ENCODE data around the gene RASGEF1C. TPM values are rescaled to one million over a fixed set of nuclear protein-coding genes. Genes with fewer than 3 reads are reported as not detected.
A peak's percentile ranks its signal among the peaks of the same experiment; 100 is the strongest.

The RASGEF1C gene
- total and polyA plus RNA-seq, 2 experiments from 2014 or later = 0.40 to 0.42 TPM

DNA sequence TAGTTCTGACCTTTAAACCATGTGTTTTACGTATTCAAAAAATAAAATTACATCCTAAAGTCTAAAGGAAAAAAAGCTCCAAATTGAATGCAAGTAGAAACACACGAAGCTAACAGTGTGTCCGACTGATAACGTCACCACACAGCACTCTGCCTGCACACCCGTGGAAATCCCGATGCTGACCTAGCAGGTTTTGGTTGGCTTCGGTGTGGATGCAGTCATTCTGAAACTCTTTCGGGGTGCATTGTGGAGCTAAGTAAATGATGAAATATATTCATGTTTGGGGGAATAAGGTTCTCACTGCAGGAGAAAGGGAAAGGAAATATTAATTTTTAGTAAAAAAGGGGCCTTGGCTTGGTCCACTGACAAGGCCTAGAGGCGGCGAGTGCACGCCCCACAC is 2.0 kb downstream of the RASGEF1C start:
- Histone ChIP-seq H3K27ac (ENCODE audit: low read depth) (no peak overlapping the region), H3K79me2 (replicated peaks; ENCODE audit: insufficient read depth) (no peaks in the 10 kb centered on the region), H3F3A (replicated peaks; ENCODE audit: low read depth) (0 out of 2 replicates have a peak, but pooled peaks cover 13% of the 10 kb centered on the region), H3K27me3 (ENCODE audit: insufficient read depth) (peaks cover 37% of the 10 kb centered on the region), H3K36me3 (ENCODE audit: insufficient read depth) (no peaks in the 10 kb centered on the region), H3K4me2 (peak overlapping the region; percentile 70), H2AFZ (peak overlapping the region; percentile 69; the same call in 1 of the 2 replicates), H4K20me1 (replicated peaks; ENCODE audit: insufficient read depth) (no peaks in the 10 kb centered on the region), H3K4me1 (ENCODE audit: insufficient read depth) (no peaks in the 10 kb centered on the region), H3K9me2 (ENCODE audit: insufficient read depth) (no peaks in the 10 kb centered on the region), H3K4me3 (peak overlapping the region; percentile 55)
- Mint-ChIP-seq H3K27me3 (ENCODE audit: insufficient read depth, low read depth, poor library complexity) (peaks cover 22% of the 10 kb centered on the region), H3K4me3 (0 out of 3 replicates have a peak overlapping the region, but pooled peaks have one; percentile 38), H3K4me1 (peaks cover 8% of the 10 kb centered on the region; the same call in 2 of the 3 replicates), H3K9me3 (no peaks in the 10 kb centered on the region), H3K36me3 (ENCODE audit: low read depth) (no peaks in the 10 kb centered on the region; the same call in 2 of the 3 replicates), H3K27ac (no peak overlapping the region)
- TF ChIP-seq, protein P1, sequence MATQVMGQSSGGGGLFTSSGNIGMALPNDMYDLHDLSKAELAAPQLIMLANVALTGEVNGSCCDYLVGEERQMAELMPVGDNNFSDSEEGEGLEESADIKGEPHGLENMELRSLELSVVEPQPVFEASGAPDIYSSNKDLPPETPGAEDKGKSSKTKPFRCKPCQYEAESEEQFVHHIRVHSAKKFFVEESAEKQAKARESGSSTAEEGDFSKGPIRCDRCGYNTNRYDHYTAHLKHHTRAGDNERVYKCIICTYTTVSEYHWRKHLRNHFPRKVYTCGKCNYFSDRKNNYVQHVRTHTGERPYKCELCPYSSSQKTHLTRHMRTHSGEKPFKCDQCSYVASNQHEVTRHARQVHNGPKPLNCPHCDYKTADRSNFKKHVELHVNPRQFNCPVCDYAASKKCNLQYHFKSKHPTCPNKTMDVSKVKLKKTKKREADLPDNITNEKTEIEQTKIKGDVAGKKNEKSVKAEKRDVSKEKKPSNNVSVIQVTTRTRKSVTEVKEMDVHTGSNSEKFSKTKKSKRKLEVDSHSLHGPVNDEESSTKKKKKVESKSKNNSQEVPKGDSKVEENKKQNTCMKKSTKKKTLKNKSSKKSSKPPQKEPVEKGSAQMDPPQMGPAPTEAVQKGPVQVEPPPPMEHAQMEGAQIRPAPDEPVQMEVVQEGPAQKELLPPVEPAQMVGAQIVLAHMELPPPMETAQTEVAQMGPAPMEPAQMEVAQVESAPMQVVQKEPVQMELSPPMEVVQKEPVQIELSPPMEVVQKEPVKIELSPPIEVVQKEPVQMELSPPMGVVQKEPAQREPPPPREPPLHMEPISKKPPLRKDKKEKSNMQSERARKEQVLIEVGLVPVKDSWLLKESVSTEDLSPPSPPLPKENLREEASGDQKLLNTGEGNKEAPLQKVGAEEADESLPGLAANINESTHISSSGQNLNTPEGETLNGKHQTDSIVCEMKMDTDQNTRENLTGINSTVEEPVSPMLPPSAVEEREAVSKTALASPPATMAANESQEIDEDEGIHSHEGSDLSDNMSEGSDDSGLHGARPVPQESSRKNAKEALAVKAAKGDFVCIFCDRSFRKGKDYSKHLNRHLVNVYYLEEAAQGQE (IDR thresholded peaks at IDR 0.05; ENCODE audit: unreplicated experiment) = no peak
- TF ChIP-seq NANOG (IDR thresholded peaks at IDR 0.05; ENCODE audit: borderline replicate concordance) (no peak), EZH2 (IDR thresholded peaks at IDR 0.05; ENCODE audit: low read depth, unreplicated experiment) (no peak), ZNF331 (CRISPR knock-in tag; IDR thresholded peaks at IDR 0.05; ENCODE audit: low read depth) (no peak), CREB1 (CRISPR knock-in tag; IDR thresholded peaks at IDR 0.05; ENCODE audit: low read depth) (no peak)
- TF ChIP-seq, protein P2, sequence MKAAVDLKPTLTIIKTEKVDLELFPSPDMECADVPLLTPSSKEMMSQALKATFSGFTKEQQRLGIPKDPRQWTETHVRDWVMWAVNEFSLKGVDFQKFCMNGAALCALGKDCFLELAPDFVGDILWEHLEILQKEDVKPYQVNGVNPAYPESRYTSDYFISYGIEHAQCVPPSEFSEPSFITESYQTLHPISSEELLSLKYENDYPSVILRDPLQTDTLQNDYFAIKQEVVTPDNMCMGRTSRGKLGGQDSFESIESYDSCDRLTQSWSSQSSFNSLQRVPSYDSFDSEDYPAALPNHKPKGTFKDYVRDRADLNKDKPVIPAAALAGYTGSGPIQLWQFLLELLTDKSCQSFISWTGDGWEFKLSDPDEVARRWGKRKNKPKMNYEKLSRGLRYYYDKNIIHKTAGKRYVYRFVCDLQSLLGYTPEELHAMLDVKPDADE (IDR thresholded peaks at IDR 0.05) = no peak
- ATAC-seq (no peak), DNase-seq (ENCODE audit: low spot score) (no peak)

DNA sequence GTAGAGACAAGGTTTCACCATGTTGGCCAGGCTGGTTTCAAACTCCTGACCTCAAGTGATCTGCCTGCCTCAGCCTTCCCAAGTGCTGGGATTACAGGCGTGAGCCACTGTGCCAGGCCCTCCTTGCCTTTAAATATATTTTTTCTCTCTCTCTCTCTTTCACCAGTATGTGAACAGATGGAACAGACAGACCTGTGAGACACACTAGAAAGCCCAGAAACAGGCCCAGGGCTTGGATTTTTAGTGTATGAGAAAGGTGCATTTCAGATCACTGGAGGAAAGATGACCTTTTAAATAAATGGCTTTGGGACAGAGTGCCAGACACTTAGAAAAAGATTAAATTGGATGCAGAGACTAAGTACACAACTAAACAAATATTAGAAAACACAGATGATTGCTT is 3.1 kb downstream of the RASGEF1C start:
- Mint-ChIP-seq H3K4me3 (no peak overlapping the region), H3K27me3 (ENCODE audit: insufficient read depth, low read depth, poor library complexity) (peaks cover 19% of the 10 kb centered on the region), H3K36me3 (ENCODE audit: low read depth) (no peaks in the 10 kb centered on the region), H3K9me3 (no peaks in the 10 kb centered on the region), H3K27ac (no peak overlapping the region), H3K4me1 (peaks cover 10% of the 10 kb centered on the region; the same call in 2 of the 3 replicates)
- H3K79me2 ChIP-seq (replicated peaks; ENCODE audit: insufficient read depth) = no peaks in the 10 kb centered on the region
- H3K36me3 ChIP-seq (ENCODE audit: insufficient read depth) = no peaks in the 10 kb centered on the region
- H3K4me3 ChIP-seq = no peak overlapping the region
- H3K27me3 ChIP-seq (ENCODE audit: insufficient read depth) = peaks cover 37% of the 10 kb centered on the region
- H3F3A ChIP-seq (replicated peaks; ENCODE audit: low read depth) = 0 out of 2 replicates have a peak, but pooled peaks cover 13% of the 10 kb centered on the region
- no peak overlapping the region for H3K4me2 ChIP-seq
- no peak overlapping the region for H2AFZ ChIP-seq
- H3K4me1 ChIP-seq (ENCODE audit: insufficient read depth) = no peaks in the 10 kb centered on the region
- H3K9me2 ChIP-seq (ENCODE audit: insufficient read depth) = no peaks in the 10 kb centered on the region
- H3K27ac ChIP-seq (ENCODE audit: low read depth) = no peak overlapping the region
- no peaks in the 10 kb centered on the region for H4K20me1 ChIP-seq (replicated peaks; ENCODE audit: insufficient read depth)
- ATAC-seq = no peak
- no peak for DNase-seq (ENCODE audit: low spot score)
- TF ChIP-seq, protein P3, sequence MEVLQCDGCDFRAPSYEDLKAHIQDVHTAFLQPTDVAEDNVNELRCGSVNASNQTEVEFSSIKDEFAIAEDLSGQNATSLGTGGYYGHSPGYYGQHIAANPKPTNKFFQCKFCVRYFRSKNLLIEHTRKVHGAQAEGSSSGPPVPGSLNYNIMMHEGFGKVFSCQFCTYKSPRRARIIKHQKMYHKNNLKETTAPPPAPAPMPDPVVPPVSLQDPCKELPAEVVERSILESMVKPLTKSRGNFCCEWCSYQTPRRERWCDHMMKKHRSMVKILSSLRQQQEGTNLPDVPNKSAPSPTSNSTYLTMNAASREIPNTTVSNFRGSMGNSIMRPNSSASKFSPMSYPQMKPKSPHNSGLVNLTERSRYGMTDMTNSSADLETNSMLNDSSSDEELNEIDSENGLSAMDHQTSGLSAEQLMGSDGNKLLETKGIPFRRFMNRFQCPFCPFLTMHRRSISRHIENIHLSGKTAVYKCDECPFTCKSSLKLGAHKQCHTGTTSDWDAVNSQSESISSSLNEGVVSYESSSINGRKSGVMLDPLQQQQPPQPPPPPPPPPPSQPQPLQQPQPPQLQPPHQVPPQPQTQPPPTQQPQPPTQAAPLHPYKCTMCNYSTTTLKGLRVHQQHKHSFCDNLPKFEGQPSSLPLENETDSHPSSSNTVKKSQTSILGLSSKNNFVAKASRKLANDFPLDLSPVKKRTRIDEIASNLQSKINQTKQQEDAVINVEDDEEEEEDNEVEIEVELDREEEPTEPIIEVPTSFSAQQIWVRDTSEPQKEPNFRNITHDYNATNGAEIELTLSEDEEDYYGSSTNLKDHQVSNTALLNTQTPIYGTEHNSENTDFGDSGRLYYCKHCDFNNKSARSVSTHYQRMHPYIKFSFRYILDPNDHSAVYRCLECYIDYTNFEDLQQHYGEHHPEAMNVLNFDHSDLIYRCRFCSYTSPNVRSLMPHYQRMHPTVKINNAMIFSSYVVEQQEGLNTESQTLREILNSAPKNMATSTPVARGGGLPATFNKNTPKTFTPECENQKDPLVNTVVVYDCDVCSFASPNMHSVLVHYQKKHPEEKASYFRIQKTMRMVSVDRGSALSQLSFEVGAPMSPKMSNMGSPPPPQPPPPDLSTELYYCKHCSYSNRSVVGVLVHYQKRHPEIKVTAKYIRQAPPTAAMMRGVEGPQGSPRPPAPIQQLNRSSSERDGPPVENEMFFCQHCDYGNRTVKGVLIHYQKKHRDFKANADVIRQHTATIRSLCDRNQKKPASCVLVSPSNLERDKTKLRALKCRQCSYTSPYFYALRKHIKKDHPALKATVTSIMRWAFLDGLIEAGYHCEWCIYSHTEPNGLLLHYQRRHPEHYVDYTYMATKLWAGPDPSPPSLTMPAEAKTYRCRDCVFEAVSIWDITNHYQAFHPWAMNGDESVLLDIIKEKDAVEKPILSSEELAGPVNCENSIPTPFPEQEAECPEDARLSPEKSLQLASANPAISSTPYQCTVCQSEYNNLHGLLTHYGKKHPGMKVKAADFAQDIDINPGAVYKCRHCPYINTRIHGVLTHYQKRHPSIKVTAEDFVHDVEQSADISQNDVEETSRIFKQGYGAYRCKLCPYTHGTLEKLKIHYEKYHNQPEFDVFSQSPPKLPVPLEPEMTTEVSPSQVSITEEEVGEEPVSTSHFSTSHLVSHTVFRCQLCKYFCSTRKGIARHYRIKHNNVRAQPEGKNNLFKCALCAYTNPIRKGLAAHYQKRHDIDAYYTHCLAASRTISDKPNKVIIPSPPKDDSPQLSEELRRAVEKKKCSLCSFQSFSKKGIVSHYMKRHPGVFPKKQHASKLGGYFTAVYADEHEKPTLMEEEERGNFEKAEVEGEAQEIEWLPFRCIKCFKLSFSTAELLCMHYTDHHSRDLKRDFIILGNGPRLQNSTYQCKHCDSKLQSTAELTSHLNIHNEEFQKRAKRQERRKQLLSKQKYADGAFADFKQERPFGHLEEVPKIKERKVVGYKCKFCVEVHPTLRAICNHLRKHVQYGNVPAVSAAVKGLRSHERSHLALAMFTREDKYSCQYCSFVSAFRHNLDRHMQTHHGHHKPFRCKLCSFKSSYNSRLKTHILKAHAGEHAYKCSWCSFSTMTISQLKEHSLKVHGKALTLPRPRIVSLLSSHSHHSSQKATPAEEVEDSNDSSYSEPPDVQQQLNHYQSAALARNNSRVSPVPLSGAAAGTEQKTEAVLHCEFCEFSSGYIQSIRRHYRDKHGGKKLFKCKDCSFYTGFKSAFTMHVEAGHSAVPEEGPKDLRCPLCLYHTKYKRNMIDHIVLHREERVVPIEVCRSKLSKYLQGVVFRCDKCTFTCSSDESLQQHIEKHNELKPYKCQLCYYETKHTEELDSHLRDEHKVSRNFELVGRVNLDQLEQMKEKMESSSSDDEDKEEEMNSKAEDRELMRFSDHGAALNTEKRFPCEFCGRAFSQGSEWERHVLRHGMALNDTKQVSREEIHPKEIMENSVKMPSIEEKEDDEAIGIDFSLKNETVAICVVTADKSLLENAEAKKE (CRISPR knock-in tag; IDR thresholded peaks at IDR 0.05) = no peak
- TF ChIP-seq ZNF331 (CRISPR knock-in tag; IDR thresholded peaks at IDR 0.05; ENCODE audit: low read depth) (no peak), EZH2phosphoT487 (IDR thresholded peaks at IDR 0.05; ENCODE audit: unreplicated experiment) (no peak), CREB1 (CRISPR knock-in tag; IDR thresholded peaks at IDR 0.05; ENCODE audit: low read depth) (no peak), STAT1 (IDR thresholded peaks at IDR 0.05; ENCODE audit: unreplicated experiment) (no peak)
- TF ChIP-seq, protein P2 (IDR thresholded peaks at IDR 0.05) = no peak

Data from GM23338 (cell line).